HG03159 (cell line): ENCODE results near the gene CLDN6.
"Not testable (repeated sequence)": the region's sequence is repeated elsewhere in the genome, so short reads cannot be mapped to it uniquely, and the experiment has no call there.

ENCODE experiments used
- ATAC-seq: cut with Tn5 transposase; IDR thresholded peaks from one replicate; pipeline ENCODE4 v1.9.1; 2021; ENCODE audit warnings: mild to moderate bottlenecking, moderate library complexity; ENCODE audit not compliant: unreplicated experiment

The CLDN6 gene, protein sequence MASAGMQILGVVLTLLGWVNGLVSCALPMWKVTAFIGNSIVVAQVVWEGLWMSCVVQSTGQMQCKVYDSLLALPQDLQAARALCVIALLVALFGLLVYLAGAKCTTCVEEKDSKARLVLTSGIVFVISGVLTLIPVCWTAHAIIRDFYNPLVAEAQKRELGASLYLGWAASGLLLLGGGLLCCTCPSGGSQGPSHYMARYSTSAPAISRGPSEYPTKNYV

DNA sequence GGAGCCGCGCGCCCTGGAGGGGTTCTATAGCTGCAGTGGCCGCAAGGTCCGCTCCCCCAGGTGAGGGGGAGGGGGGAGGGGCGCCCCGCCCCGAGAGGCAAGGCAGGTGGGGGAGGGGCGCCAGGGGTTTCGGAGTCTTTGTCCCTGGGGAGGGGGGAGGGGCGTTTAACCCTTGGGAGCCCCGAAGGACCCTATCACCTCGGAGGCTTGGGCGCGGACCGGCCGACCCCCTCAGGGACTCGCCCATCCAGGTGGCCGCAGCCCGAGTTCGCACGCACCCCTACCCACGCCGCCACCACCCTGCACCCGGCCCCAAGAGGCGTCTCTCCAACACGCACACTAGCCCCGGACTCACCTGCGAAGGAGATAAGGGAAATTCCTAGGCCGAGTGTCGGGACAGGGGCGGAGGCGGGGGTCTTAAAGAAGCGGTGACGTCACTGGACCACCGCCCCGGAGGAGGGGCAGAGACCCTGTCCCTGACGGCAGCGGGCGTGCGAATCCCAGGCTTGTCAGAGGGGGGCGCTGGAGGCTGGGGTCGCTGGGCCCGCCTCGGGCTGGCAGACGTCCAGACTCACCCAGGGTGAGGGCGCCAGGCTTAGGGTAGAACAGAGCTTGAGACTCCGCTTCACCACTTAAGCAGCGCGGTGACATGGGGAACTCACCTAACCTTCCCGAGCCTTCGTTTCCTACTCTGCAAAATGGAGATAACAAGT, at the start of gene CLDN6:
TSS of gene CLDN6 (minus strand) at position 390 of the 713 bp plus-strand sequence. CDS start 2,162 bp downstream, outside the sequence.
- ATAC-seq, result no peak

DNA sequence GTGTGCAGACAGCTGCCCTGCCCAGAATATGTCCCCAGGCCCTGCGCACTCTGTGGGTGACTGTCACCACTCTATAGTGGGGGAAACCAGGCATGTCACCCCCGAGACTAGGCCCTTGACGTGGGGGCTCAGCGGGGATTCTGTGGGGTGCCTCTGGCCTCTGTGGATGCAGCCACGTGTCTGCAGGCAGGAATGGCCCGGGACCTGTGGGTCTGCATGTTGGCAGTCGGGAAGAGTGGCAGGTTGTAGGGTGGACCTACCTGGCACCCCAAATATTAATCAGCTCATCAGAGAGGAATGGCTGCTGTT, 48.4 kb upstream of the CLDN6 start:
- no peak for ATAC-seq

DNA sequence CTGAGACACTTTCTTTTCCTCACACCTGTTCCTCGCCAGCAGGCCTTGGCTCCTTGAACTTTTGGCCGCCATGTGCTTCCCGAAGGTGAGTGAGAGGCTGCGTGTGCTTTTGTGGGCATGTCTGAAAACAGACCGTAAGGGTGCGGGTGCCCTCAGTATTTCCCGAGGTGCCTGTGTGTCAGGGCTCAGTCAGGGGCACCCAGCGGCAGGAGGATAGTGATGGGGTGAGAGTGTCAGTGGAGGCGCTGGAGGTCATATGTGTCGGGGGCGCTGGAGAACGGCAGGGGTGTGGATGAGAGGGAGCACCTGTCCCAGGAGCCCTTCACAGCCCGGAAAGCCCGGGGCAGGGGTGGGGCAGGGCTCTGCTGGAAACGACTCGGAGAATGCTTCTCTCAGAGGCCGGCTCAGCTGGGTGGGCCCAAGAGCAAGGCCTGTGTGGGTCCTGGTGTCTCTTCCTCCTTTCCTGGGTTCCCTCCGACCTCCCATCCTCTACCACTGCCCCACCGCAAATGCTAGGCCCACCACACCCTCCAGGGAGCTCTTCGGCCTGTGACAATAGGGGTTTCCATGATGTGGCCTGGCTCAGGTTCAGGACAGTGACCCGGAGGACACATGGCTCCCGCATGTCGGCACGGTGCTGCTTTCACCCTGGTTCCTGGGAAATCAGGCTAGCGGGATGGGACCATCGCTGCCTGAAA, 47.9 kb upstream of the CLDN6 start:
- no peak for ATAC-seq

DNA sequence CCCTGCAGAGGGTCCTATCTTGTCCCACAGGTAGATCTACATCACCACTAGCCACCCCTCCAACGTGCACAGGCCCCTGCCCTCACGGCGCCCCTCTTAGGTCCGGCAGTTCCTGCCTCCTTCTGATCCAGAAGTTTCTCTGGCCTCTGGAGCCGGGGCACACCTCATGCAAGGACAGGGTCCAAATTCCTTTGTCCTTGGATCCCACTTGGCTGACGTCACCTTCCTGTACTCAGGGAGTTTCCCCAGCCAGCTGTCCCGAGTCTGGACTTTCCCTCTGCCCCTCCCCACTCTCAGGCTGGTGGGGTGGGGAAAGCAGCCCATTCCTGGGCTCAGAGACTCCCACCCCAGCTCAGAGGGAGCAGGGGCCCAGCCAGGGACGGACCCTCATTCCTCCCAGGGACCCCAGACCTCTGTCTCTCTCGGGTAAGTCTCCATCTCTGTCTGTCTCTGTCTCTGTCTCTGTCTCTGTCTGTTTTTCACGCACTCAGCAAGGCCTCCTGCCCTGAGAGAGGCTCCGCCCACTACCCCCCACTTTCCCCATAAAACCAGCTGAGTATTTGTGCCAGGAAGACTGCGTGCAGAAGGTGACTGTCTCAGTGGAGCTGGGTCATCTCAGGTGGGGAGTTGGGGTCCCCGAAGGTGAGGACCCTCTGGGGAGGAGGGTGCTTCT, 47.2 kb upstream of the CLDN6 start, which contains the start of gene IL32:
TSS of gene IL32 (plus strand) at position 572 of the 673 bp plus-strand sequence. CDS start 172 bp downstream, outside the sequence.
- ATAC-seq, result no peak

DNA sequence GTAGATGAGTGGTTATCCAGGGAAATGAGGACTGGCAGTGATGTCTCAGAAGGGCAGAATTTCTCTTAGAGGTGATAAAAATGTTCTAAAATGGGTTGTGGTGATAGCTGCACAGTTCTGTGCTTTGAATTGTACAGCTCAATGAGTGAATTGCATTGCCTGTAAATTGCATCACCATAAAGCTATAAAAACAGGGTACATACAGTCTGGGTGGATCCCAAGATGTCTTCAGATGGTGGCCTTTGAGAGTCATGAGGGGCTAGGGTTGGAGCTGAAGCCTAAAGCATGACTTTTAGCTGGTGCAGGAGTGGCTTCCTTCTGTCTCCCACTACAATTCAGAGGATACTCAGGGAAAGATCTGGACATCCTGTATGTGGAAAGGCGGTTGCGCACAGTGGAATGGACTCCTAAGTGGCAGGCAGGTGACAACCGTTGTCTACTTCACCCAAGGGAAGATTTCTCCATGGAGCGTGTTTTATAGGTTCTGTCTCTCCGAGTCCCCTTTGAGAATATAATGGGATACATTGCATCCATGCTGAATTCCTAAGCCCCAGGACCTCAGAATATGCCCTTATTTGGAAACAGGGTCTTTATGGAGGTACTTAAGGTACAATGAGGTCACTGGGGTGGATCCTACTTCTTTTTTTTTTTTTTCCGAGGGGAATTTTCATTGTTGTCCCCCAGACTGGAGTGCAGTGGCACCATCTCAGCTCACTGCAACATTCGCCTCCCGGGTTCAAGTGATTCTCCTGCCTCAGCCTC, 45.8 kb upstream of the CLDN6 start:
- ATAC-seq, result no peak

DNA sequence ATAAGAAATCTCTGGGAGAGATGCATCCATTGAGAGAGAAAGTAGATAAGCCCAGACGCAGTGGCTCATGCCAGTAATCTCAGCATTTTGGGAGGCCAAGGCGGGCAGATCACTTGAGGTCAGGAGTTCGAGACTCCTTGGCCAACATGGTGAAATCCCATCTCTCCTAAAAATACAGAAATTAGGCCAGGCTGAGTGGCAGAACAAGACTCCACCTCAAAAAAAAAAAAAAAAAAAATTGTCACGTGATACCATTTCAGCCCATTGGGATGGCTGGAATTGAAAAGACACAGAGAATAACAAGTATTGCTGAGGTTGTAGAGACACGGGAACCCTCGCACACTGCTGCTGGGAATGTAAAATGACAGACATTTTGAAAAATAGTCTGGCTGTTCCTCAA, 44.6 kb upstream of the CLDN6 start:
- ATAC-seq, result no peak

DNA sequence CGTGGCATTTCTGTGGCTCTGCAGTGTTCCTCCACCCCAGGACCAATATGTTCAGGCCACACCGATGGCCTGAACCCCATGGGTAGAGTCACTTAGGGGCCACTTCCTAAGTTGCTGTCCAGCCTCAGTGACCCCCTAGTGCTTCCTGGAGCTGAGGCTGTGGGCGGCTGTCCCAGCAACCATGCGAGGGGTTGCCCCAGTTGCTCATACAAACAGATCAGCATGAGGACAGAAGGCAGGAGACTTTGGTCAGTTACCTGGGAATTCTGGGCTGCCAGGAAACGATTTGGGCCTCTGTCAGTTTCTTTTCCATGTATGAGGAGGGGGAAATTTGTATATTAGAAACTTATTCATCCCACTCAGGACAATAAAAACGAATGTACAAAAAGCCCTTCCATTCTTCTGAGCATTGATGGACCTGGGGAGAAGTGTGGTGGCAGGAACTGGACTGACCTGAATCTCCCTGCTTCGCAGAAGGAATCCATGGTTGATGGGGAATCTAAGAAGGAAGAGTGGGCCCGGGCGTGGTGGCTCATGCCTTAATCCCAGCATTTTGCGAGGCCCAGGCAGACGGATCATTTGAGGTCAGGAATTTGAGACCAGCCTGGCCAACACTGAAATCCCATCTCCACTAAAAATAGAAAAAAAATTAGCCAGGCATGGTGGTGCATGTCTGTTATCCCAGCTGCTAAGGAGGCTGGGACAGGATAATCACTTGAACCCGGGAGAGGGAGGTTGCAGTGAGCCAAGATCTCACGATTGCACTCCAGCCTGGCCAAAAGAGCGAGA, 42.5 kb upstream of the CLDN6 start:
- no peak for ATAC-seq

DNA sequence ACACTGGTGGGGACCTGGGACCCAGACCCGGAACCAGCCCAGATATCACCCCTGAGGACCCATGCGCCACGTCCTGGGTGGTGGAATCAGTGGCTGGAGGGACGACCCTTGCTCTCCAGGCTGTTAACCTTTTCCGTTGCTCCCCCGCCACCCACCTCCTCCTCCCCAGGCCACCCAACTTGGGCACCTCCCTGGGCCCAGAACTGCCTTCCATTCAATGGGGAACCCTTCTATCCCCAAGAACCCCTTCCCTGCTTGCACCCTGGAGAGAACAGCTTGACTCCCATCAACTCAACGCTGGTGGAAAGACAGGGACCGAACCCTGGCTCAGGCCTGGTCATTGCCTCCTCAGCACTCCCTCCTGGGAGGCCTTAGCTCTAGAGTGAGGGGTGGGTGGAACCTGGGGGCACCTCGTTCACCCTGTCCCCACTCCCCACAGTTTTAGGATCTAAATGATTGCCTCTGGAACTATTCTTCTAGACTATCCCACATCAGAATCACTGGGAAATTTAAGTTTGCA, 41.8 kb upstream of the CLDN6 start:
- peak; percentile 3 for ATAC-seq

DNA sequence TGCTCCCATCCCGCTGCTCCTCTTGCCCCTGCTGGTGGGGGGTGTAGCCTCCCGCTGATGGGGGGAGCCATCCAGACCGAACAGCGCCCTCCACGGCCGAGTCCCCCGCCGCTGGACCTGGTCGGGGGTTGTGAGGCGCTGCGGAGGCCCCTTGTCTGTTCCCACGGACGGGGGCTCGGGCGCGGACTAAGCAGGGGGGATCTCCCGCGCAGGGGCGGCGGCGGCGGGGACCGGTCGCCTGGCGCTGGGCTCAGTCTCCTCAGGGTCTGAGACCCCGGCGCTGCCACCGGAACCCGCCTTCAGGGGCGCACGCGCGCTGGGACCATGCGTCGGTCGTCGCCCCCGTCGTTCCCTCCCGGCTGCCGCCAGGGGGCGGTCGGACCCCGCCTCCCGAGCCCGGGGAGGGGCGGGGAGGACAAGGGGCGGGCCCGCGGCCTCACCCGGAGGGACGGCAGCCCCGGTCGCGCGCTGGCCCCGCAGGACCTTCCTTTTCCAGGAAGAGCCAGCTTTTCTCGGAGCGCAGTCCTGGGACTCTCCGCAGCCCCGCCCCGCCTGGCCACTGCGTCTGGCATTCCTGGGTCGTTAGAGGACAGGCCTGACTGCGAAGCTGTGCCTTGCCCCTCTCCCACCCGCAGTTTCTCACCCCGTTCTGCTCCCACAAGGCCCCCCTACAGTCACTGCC, 41.2 kb upstream of the CLDN6 start:
- peak; percentile 66 for ATAC-seq

DNA sequence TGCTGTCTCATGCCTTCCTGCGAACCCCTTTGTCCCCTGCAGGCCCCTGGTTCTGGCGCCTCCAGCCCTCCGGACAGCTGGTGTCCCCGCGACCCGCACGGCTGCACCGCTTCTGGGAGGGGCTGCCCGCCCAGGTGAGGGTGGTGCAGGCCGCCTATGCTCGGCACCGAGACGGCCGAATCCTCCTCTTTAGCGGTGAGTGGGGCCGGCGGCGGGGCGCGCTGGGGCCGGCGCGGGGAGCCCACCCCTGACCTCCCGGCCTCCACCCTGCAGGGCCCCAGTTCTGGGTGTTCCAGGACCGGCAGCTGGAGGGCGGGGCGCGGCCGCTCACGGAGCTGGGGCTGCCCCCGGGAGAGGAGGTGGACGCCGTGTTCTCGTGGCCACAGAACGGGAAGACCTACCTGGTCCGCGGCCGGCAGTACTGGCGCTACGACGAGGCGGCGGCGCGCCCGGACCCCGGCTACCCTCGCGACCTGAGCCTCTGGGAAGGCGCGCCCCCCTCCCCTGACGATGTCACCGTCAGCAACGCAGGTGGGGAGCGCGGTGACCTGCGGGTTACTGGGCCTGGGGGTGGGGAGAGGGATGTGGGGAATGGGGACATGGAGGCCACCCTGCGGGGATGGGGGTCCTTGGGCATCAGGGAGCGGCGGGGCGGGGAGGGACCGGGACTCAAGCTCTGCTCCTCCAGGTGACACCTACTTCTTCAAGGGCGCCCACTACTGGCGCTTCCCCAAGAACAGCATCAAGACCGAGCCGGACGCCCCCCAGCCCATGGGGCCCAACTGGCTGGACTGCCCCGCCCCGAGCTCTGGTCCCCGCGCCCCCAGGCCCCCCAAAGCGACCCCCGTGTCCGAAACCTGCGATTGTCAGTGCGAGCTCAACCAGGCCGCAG, 40.4 kb upstream of the CLDN6 start:
- peak; percentile 24 for ATAC-seq

DNA sequence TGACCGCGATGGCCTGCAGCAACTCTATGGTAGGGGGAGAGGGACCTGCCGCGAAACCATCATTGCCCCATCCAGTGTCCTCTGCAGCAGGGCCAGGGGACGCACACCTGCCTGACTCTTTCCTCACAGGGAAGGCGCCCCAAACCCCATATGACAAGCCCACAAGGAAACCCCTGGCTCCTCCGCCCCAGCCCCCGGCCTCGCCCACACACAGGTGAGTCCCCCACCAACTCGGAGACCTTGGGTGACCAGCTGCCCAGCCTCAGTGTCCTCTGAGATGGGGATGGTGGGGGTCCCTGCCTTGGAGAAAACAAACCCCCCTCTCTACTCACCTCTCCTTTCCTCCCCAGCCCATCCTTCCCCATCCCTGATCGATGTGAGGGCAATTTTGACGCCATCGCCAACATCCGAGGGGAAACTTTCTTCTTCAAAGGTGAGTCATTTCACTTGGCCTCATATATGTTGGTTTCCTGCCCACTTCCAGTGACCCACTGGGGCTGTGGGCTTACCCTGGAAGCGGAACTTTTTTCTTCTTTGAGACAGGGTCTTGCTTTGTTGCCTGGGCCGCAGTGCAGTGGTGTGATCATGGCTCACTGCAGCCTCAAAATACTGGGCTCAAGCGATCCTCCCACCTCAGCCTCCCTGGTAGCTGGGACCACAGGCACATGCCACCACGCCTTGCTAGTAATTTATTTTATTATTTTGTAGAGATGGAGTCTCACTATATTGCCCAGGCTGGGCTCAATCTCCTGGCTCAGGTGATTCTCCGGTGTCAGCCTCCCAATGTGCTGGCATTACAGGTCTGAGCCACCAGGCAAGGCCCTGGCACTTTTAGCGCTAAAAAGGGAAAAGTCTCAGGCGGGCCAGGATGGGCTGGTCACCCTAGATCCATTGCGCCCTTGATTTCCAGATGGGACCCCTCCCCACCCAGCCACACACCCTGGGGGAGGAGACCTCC, 39.5 kb upstream of the CLDN6 start:
- ATAC-seq, result no peak

DNA sequence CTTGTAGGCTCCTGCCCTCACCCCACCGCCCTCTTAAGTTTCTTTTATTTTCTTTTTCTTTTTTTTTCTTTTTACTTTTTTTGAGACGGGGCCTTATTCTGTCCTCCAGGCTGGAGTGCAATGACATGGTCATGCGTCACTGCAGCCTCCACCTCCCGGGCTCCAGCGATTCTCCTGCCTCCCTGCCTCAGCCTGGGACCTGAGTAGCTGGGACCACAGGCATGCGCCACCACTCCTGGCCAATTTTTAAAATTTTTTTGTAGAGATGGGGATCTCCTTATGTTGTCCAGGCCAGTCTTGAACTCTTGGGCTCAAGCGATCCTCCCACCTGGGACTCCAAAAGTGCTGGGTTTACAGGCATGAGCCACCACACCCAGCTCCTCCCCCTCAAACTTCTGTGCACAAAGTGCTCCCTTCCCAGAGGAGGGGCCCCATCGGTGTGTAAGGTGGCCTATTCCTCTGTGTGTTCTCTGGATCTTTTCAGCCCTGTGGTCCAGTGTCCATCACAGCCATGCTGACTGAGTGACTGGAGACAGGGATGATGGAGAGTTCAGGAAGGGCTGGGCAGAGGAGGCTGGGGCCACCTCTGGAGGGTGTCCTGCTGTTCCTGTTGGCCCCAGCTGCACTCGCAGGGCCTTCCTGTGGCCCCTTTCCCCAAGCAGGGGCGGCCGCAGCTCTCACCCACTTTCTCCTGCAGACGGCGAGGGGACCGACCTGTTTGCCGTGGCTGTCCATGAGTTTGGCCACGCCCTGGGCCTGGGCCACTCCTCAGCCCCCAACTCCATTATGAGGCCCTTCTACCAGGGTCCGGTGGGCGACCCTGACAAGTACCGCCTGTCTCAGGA, 38.6 kb upstream of the CLDN6 start:
- ATAC-seq, result no peak

DNA sequence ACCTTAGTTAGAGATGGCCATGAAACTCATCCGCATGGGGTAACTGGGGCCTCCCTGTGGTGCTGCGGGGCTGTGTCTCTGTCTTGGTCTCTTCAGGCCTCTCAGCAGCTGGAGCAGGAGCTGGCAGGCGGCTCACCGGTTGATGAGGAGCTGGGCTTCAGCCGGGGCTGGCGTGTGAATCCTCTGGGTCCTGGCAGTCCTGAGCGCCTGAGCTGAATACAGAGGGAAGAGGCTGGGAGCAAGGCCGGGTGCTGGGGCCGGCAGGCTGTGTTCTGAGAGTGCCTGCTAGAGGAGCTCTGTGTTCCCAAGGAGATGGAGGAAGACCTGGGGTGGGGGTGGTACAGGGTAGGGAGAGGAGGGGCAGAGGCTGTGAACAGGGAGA, 37.7 kb upstream of the CLDN6 start:
- ATAC-seq, result not testable (repeated sequence)

DNA sequence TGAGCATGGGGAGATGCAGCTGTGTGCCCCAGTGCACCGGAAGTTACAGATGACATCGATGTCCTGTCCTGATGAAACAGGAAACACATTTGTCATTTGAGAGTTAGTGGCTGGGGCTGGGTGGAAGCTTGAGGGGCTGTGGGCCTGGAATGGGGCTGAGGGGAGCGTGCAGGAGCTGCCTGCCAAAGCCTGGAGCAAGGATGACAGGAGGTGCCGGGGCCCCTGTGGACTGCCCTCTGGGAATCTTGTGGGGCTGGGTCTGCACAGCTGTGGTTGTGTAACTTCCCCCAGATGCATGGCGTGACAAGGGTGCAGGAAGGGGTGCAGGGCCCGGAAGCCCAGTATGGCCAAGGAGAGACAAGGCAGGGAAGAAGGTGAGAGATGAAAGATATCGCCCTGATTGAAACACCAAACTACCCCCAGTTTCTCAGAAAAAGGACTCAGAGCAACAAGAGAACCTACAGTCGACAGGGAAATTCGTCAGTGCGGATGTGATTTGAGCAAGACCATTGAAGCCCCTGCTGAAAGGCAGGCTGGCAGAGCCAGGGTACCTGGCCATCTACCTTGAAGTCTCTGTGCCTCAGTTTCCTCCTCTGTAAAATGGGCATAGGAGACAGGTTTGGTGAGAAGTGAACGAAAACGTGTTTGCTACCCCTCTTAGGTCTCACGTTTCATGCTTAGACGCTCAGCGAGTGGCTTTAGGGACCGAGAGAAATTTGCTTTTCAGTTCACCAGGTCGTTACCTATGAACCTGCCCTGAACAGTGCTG, 37.2 kb upstream of the CLDN6 start:
- ATAC-seq, result no peak

DNA sequence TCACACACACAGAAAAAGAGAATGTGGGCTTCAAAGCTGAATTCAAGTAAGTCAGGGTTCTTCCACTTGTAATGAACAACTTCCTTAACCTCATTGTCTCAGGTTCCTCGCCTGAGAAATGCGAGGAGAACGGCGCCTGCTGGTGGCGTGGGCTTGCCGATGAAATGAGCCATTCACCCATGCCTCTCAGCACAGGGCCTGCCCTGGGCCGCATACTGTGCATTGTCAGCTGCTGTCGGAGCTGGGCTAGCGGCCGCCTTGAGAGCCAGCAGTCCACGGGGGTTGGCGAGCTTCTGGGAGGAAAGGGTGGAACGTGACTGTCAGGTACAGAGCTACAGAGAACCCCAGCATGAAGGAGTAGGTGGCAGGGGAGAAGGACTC, 35.3 kb upstream of the CLDN6 start:
- ATAC-seq, result not testable (repeated sequence)
